DOHH2 (cell line): ENCODE data around the gene SCN1A.
"Not testable (repeated sequence)": the region's sequence is repeated elsewhere in the genome, so short reads cannot be mapped to it uniquely, and the experiment has no call there.

Source experiments
- H3F3A ChIP-seq: fragments of 200-600 bp; sonication (generic), shearing (Covaris generic); 2 replicates; pipeline ENCODE4 v1.6.0; 2016; ENCODE audit warnings: antibody characterized with exemption, mild to moderate bottlenecking; ENCODE audit not compliant: control insufficient read depth, insufficient read depth
- H3K27ac ChIP-seq: fragments of 200-600 bp; sonication (generic); 2 replicates; pipeline ENCODE4 v1.5.1; 2014; ENCODE audit warnings: low read depth, mild to moderate bottlenecking, low read length, moderate library complexity
- H3K27me3 ChIP-seq: fragments of 200-600 bp; sonication (generic); 2 replicates; pipeline ENCODE4 v1.6.1; 2014; ENCODE audit warnings: mild to moderate bottlenecking, low read length, mixed read lengths; ENCODE audit not compliant: control insufficient read depth
- H3K36me3 ChIP-seq: fragments of 200-600 bp; sonication (generic); 2 replicates; pipeline ENCODE4 v1.6.1; 2014; ENCODE audit warnings: mild to moderate bottlenecking, low read length, moderate library complexity, mixed read lengths; ENCODE audit not compliant: control insufficient read depth
- H3K4me1 ChIP-seq: fragments of 200-600 bp; sonication (generic); 2 replicates; pipeline ENCODE4 v1.6.1; 2014; ENCODE audit warnings: mild to moderate bottlenecking, low read length, mixed read lengths; ENCODE audit not compliant: control insufficient read depth
- H3K4me2 ChIP-seq: fragments of 200-600 bp; sonication (generic); 2 replicates; pipeline ENCODE4 v1.6.0; 2014; ENCODE audit warnings: mild to moderate bottlenecking, low read length, moderate library complexity
- H3K4me3 ChIP-seq: fragments of 200-600 bp; sonication (generic); 2 replicates; pipeline ENCODE4 v1.5.1; 2014; ENCODE audit warnings: mild to moderate bottlenecking, low read length, mixed read lengths
- H3K79me2 ChIP-seq: fragments of 200-600 bp; sonication (generic); 2 replicates; pipeline ENCODE4 v1.6.1; 2014; ENCODE audit warnings: mild to moderate bottlenecking, low read length, mixed read lengths; ENCODE audit not compliant: control insufficient read depth
- H3K9me2 ChIP-seq: fragments of 200-600 bp; sonication (generic); replicated peaks from 2 replicates; pipeline ENCODE4 v1.6.1; 2014; ENCODE audit warnings: mild to moderate bottlenecking, low read length, mixed read lengths; ENCODE audit not compliant: control insufficient read depth
- H3K9me3 ChIP-seq: fragments of 200-600 bp; sonication (generic); 2 replicates; pipeline ENCODE4 v1.6.1; 2014; ENCODE audit warnings: antibody characterized with exemption, low read length, mixed read lengths; ENCODE audit not compliant: control insufficient read depth, insufficient read depth
- H4K20me1 ChIP-seq: fragments of 200-600 bp; sonication (generic); 2 replicates; pipeline ENCODE4 v1.6.0; 2014; ENCODE audit warnings: low read depth, mild to moderate bottlenecking, antibody characterized with exemption, low read length, moderate library complexity; ENCODE audit not compliant: control insufficient read depth, insufficient read depth
- CTCF ChIP-seq: fragments of 200-600 bp; sonication (generic); IDR thresholded peaks from one replicate; pipeline ENCODE4 v1.5.1; 2014; ENCODE audit warnings: antibody characterized with exemption, mild to moderate bottlenecking, low read depth, low read length; ENCODE audit not compliant: poor library complexity, severe bottlenecking
- EZH2phosphoT487 ChIP-seq: fragments of 200-600 bp; sonication (generic); IDR thresholded peaks from 2 replicates; pipeline ENCODE4 v1.6.1; 2017; ENCODE audit warnings: borderline replicate concordance, mild to moderate bottlenecking, antibody characterized with exemption, low read length, moderate library complexity, mixed read lengths

SCN1A gene

GRCh38 chr2:166144071-166144470 is 16.3 kb upstream of the SCN1A start:
- H3K4me3 ChIP-seq: no peak overlapping the region
- no peak overlapping the region for H3K4me2 ChIP-seq
- no peak overlapping the region for H3K27ac ChIP-seq
- H3K27me3 ChIP-seq: no peaks in the 10 kb centered on the region
- no peaks in the 10 kb centered on the region for H3K36me3 ChIP-seq
- no peaks in the 10 kb centered on the region for H4K20me1 ChIP-seq
- H3K4me1 ChIP-seq: no peaks in the 10 kb centered on the region
- H3K79me2 ChIP-seq: no peaks in the 10 kb centered on the region
- no peaks in the 10 kb centered on the region for H3K9me3 ChIP-seq
- H3F3A ChIP-seq: no peaks in the 10 kb centered on the region
- H3K9me2 ChIP-seq: no peaks in the 10 kb centered on the region
- no peak for TF ChIP-seq CTCF
- no peak for TF ChIP-seq EZH2phosphoT487

GRCh38 chr2:166140932-166141331 is 13.1 kb upstream of the SCN1A start:
- H3K9me2 ChIP-seq: no peaks in the 10 kb centered on the region
- no peaks in the 10 kb centered on the region for H3F3A ChIP-seq
- H3K9me3 ChIP-seq: no peaks in the 10 kb centered on the region
- no peaks in the 10 kb centered on the region for H3K4me1 ChIP-seq
- H3K79me2 ChIP-seq: no peaks in the 10 kb centered on the region
- no peak overlapping the region for H3K4me2 ChIP-seq
- no peak overlapping the region for H3K4me3 ChIP-seq
- no peak overlapping the region for H3K27ac ChIP-seq
- no peaks in the 10 kb centered on the region for H3K27me3 ChIP-seq
- H3K36me3 ChIP-seq: no peaks in the 10 kb centered on the region
- TF ChIP-seq EZH2phosphoT487 (no peak), CTCF (no peak)
- H4K20me1 ChIP-seq: no peaks in the 10 kb centered on the region

- H3K4me2 ChIP-seq: no peak overlapping the region
- no peaks in the 10 kb centered on the region for H3F3A ChIP-seq
- no peaks in the 10 kb centered on the region for H3K4me1 ChIP-seq
- H3K36me3 ChIP-seq: no peaks in the 10 kb centered on the region
- H3K79me2 ChIP-seq: no peaks in the 10 kb centered on the region
- no peaks in the 10 kb centered on the region; the same call in 1 of the 2 replicates for H3K27me3 ChIP-seq
- H3K9me3 ChIP-seq: no peaks in the 10 kb centered on the region
- no peak for TF ChIP-seq EZH2phosphoT487
- TF ChIP-seq CTCF: no peak
- H3K4me3 ChIP-seq: no peak overlapping the region
- no peaks in the 10 kb centered on the region for H3K9me2 ChIP-seq
- no peaks in the 10 kb centered on the region for H4K20me1 ChIP-seq
- no peak overlapping the region for H3K27ac ChIP-seq
Observed at GRCh38 chr2:166140475-166140874, 12.7 kb upstream of the SCN1A start.

- not testable (repeated sequence) for H3F3A ChIP-seq, H3K4me1 ChIP-seq, H3K79me2 ChIP-seq, H3K27ac ChIP-seq, H3K9me3 ChIP-seq, H3K27me3 ChIP-seq, H3K4me2 ChIP-seq, H4K20me1 ChIP-seq, H3K4me3 ChIP-seq, H3K36me3 ChIP-seq, H3K9me2 ChIP-seq
Observed at GRCh38 chr2:166139479-166139878, 11.7 kb upstream of the SCN1A start.
